Heart left ventricle (tissue), 16 donors: Measurements from ENCODE around the gene HTR5A. TPM values are rescaled to one million over a fixed set of nuclear protein-coding genes. Genes with fewer than 3 reads are reported as not detected.

ENCODE experiments used
- ATAC-seq, 4 donors: fragments of 200-7000 bp; cut with Tn5 transposase; one replicate each; pipeline ENCODE4 v1.9.1; 2020 to 2022; ENCODE audit warnings: moderate library complexity in 4 of 4, mild to moderate bottlenecking in 3 of 4, moderate number of reproducible peaks in 1 of 4
- DNase-seq, 5 donors: peaks; one replicate each; pipeline ENCODE4 v3.0.0-alpha.2; 2020
- H3K27ac ChIP-seq, 12 donors: fragments of 200-600 bp; sonication (generic) in 4 of 12; one replicate each; pipeline versions ENCODE4 v1.5.0 to v1.8.0; 2016 to 2022; ENCODE audit warnings: mild to moderate bottlenecking in 2 of 12
- H3K27me3 ChIP-seq, 9 donors: fragments of 200-600 bp; sonication (generic) in 2 of 9; one replicate each; pipeline versions ENCODE4 v1.5.1 to v1.8.0; 2016 to 2022; ENCODE audit warnings: mild to moderate bottlenecking in 3 of 9
- H3K36me3 ChIP-seq, 9 donors: fragments of 200-600 bp; sonication (generic) in 2 of 9; one replicate each; pipeline versions ENCODE4 v1.5.0 to v1.8.0; 2018 to 2022; ENCODE audit warnings: mild to moderate bottlenecking in 2 of 9
- H3K4me1 ChIP-seq, 12 donors: fragments of 200-600 bp; sonication (generic) in 4 of 12; one replicate each; pipeline versions ENCODE4 v1.5.0 to v1.8.0; 2016 to 2022; ENCODE audit warnings: mild to moderate bottlenecking in 3 of 12
- H3K4me3 ChIP-seq, 12 donors: fragments of 200-600 bp; sonication (generic) in 4 of 12; one replicate each; pipeline versions ENCODE4 v1.5.0 to v1.8.0; 2017 to 2022; ENCODE audit warnings: mild to moderate bottlenecking in 9 of 12, moderate library complexity in 4 of 12
- H3K9me3 ChIP-seq, 12 donors: fragments of 200-600 bp; sonication (generic) in 4 of 12; one replicate each; pipeline versions ENCODE4 v1.5.0 to v1.8.0; 2016 to 2022; ENCODE audit warnings: mild to moderate bottlenecking in 1 of 12
- CTCF ChIP-seq, 12 donors: fragments of 200-600 bp; sonication (generic) in 4 of 12; IDR thresholded peaks; one replicate each; pipeline versions ENCODE4 v1.5.0 to v1.8.0; 2018 to 2022; ENCODE audit warnings: antibody characterized with exemption in 12 of 12, mild to moderate bottlenecking in 5 of 12
- POLR2A ChIP-seq, 2 donors: fragments of 450-650 bp; IDR thresholded peaks; one replicate each; pipeline ENCODE4 v1.6.1; 2017; ENCODE audit warnings: antibody characterized with exemption in 2 of 2, mild to moderate bottlenecking in 2 of 2, moderate library complexity in 2 of 2
- WGBS, 4 donors: extraction: QIAGEN DNeasy Blood & Tissue Kit in 2 of 4; methylation state at CpG; one replicate each; pipeline versions ENCODE4 v1.1.5 to v1.1.7; 2013 to 2018; 5-methylcytosine and 5-hydroxymethylcytosine counted together
- intact Hi-C, 10 donors: fragments of 100-400 bp; cut with DNase I; formaldehyde crosslinking; loops; one replicate each; pipeline versions ENCODE4 v1.11.1 to v1.14.2; 2022
- polyA plus RNA-seq, 2 donors: library from polyadenylated mRNA; stranded (reverse); fragments of 200-250 nt; gene quantifications; one replicate each; pipeline ENCODE4 v1.2.3, GENCODE V29; 2013
- total RNA-seq, 9 donors: library from RNA; depleted of rRNA in 2 of 9; stranded (reverse); fragments of >200 nt in 2 of 9; fragmentation: NEBNext Ultra II Directional in 3 of 9; extraction: Animal tissue kit (Norgen Biotek cat#: 25700) in 3 of 9; gene quantifications; one replicate each; pipeline versions ENCODE4 v1.1.0 to v1.2.4, GENCODE V29; 2016 to 2023
- donor health status: ischemic (EF 13 %, LVEDD 7.1; RV severe dilation, severe dysfunction).
- donor health status: healthy with polysubstance abuse.
- donor health status: DM: no; HTN: yes; CAD: no.
- donor health status: DM: no; HTN: no; CAD: no.
- donor health status: ischemic (EF 25% LVEDD 6.9; RV normal size, moderate dysfunction).
- donor health status: ischemic (EF 25% LVEDD 5.7; RV mildly dilated, moderate dysfunction).
- donor health status: healthy.
- donor health status: DM: yes; HTN: yes; CAD: no.
- donor health status: ischemic (EF 35%, LVEDD 5.7; RV mildly dilated, moderate dysfunction).
- donor health status: nonischemic (EF 11% LVEDD 7.7; RV severe dilation, severe dysfunction).
- donor health status: DM: yes; HTN: yes; CAD: no.
- donor health status: PGD.
- donor health status: ischemic (EF 29% LVEDD 5.4; RV normal size, mild dysfunction).
- donor health status: nonischemic (EF 23%, LVEDD 6.1; RV moderate dilation, normal function).

The HTR5A gene
- total and polyA plus RNA-seq, 11 donors = not detected

- intact Hi-C loops = no loop called here
- WGBS, 4 donors = 78 to 86% (median 82%) methylated on average over 8 of the region's 8 CpGs
- no peak for DNase-seq
Measured at GRCh38 chr7:155124706-155125105, 54.6 kb downstream of the HTR5A start.

GRCh38 chr7:155129186-155129585 lies 59.1 kb downstream of the HTR5A start:
- no peaks in the 10 kb centered on the region for H3K9me3 ChIP-seq

More at GRCh38 chr7:155124706-155125105, 54.6 kb downstream of the HTR5A start:
- Histone ChIP-seq H3K4me1 (no peaks in the 10 kb centered on the region), H3K9me3 (peaks cover 0 to 14% (median 6%) of the 10 kb centered on the region in 12 donors), H3K4me3 (no peak overlapping the region), H3K36me3 (no peaks in the 10 kb centered on the region), H3K27me3 (peaks cover 0 to 18% (median 0%) of the 10 kb centered on the region in 9 donors), H3K27ac (no peak overlapping the region)
- no peak for ATAC-seq
- TF ChIP-seq POLR2A (IDR thresholded peaks at IDR 0.05) (no peak), CTCF (IDR thresholded peaks at IDR 0.05) (no peak)

GRCh38 chr7:155129789-155130188 lies 59.7 kb downstream of the HTR5A start:
- intact Hi-C loops = no loop called here
- Histone ChIP-seq H3K4me1 (no peaks in the 10 kb centered on the region), H3K36me3 (no peaks in the 10 kb centered on the region), H3K4me3 (no peak overlapping the region), H3K9me3 (no peaks in the 10 kb centered on the region), H3K27me3 (no peaks in the 10 kb centered on the region), H3K27ac (no peak overlapping the region)
- no peak for DNase-seq
- no peak for TF ChIP-seq CTCF (IDR thresholded peaks at IDR 0.05)
- TF ChIP-seq POLR2A (IDR thresholded peaks at IDR 0.05) = no peak
- ATAC-seq = no peak
- WGBS, 4 donors = 75 to 87% (median 80%) methylated on average over 7 of the region's 7 CpGs

More at GRCh38 chr7:155129186-155129585, 59.1 kb downstream of the HTR5A start:
- no peak overlapping the region for H3K27ac ChIP-seq
- ATAC-seq (no peak), DNase-seq (no peak)
- no peaks in the 10 kb centered on the region for H3K4me1 ChIP-seq
- 86 to 92% (median 91%) methylated on average over 9 to 10 of the region's 10 CpGs for WGBS, 4 donors
- TF ChIP-seq CTCF (IDR thresholded peaks at IDR 0.05) (no peak), POLR2A (IDR thresholded peaks at IDR 0.05) (no peak)
- intact Hi-C loops = no loop called here
- no peaks in the 10 kb centered on the region for H3K36me3 ChIP-seq
- no peak overlapping the region for H3K4me3 ChIP-seq
- H3K27me3 ChIP-seq = no peaks in the 10 kb centered on the region

GRCh38 chr7:155130493-155130892 lies 60.4 kb downstream of the HTR5A start:
- H3K4me3 ChIP-seq = no peak overlapping the region
- intact Hi-C loops = no loop called here
- no peaks in the 10 kb centered on the region for H3K9me3 ChIP-seq
- peak in 1 of 4 donors; percentile 34 for ATAC-seq
- 88 to 93% (median 93%) methylated on average over 14 of the region's 14 CpGs for WGBS, 4 donors
- DNase-seq = no peak
- H3K27me3 ChIP-seq = no peaks in the 10 kb centered on the region
- H3K36me3 ChIP-seq = no peaks in the 10 kb centered on the region
- no peaks in the 10 kb centered on the region for H3K4me1 ChIP-seq
- H3K27ac ChIP-seq = no peak overlapping the region
- TF ChIP-seq POLR2A (IDR thresholded peaks at IDR 0.05) (no peak), CTCF (IDR thresholded peaks at IDR 0.05) (no peak)
